ENCODE measurements around the gene ATP1A2. TPM values are rescaled to one million over a fixed set of nuclear protein-coding genes. Genes with fewer than 3 reads are reported as not detected.

The ATP1A2 gene
- total RNA-seq, 1 donor from 2014 or later: 243 TPM

- DNase-seq: no peak
- intact Hi-C loops (cut with micrococcal nuclease): no loop called here
- peak; percentile 69 for ATAC-seq
Measured at GRCh38 chr1:160159846-160160245, 44.3 kb downstream of the ATP1A2 start.

GRCh38 chr1:160161965-160162705, 46.6 kb downstream of the ATP1A2 start:
- no peak for DNase-seq
- intact Hi-C loops (cut with micrococcal nuclease): no loop called here

GRCh38 chr1:160162931-160163330, 47.4 kb downstream of the ATP1A2 start:
- DNase-seq: no peak
- intact Hi-C loops (cut with micrococcal nuclease): no loop called here
- ATAC-seq: no peak

More at GRCh38 chr1:160161965-160162705, 46.6 kb downstream of the ATP1A2 start:
- ATAC-seq: peak; percentile 68

GRCh38 chr1:160163615-160164014, 48.1 kb downstream of the ATP1A2 start:
- intact Hi-C loops (cut with micrococcal nuclease): no loop called here
- DNase-seq (no peak), ATAC-seq (no peak)

GRCh38 chr1:160164121-160164520, 48.6 kb downstream of the ATP1A2 start:
- no peak for DNase-seq
- ATAC-seq: no peak
- intact Hi-C loops (cut with micrococcal nuclease): no loop called here

GRCh38 chr1:160166166-160166868, 50.8 kb downstream of the ATP1A2 start:
- ATAC-seq (no peak), DNase-seq (no peak)
- intact Hi-C loops (cut with micrococcal nuclease): no loop called here

- ATAC-seq (no peak), DNase-seq (no peak)
- intact Hi-C loops (cut with micrococcal nuclease): no loop called here
Measured at GRCh38 chr1:160167056-160167455, 51.5 kb downstream of the ATP1A2 start.

GRCh38 chr1:160167580-160167979, 52.0 kb downstream of the ATP1A2 start:
- no peak for DNase-seq
- intact Hi-C loops (cut with micrococcal nuclease): no loop called here
- no peak for ATAC-seq

- intact Hi-C loops (cut with micrococcal nuclease): no loop called here
- no peak for ATAC-seq
- no peak for DNase-seq
Measured at GRCh38 chr1:160168016-160168415, 52.5 kb downstream of the ATP1A2 start.

- ATAC-seq (no peak), DNase-seq (no peak)
- intact Hi-C loops (cut with micrococcal nuclease): no loop called here
Measured at GRCh38 chr1:160168609-160169369, 53.2 kb downstream of the ATP1A2 start.

GRCh38 chr1:160169553-160170399, 54.2 kb downstream of the ATP1A2 start:
- DNase-seq (no peak), ATAC-seq (no peak)
- intact Hi-C loops (cut with micrococcal nuclease): no loop called here

- no peak for DNase-seq
- intact Hi-C loops (cut with micrococcal nuclease): no loop called here
- ATAC-seq: no peak
Measured at GRCh38 chr1:160171354-160171753, 55.8 kb downstream of the ATP1A2 start.

- ATAC-seq (no peak), DNase-seq (no peak)
- intact Hi-C loops (cut with micrococcal nuclease): no loop called here
Measured at GRCh38 chr1:160171980-160172379, 56.4 kb downstream of the ATP1A2 start.

GRCh38 chr1:160177231-160177630, 61.7 kb downstream of the ATP1A2 start:
- ATAC-seq: no peak
- no peak for DNase-seq
- intact Hi-C loops (cut with micrococcal nuclease): no loop called here

GRCh38 chr1:160177667-160178066, 62.1 kb downstream of the ATP1A2 start:
- no peak for DNase-seq
- no peak for ATAC-seq
- intact Hi-C loops (cut with micrococcal nuclease): no loop called here

- intact Hi-C loops (cut with micrococcal nuclease): no loop called here
- DNase-seq: no peak
- ATAC-seq: no peak
Measured at GRCh38 chr1:160178731-160179130, 63.2 kb downstream of the ATP1A2 start.

GRCh38 chr1:160179336-160179735, 63.8 kb downstream of the ATP1A2 start:
- intact Hi-C loops (cut with micrococcal nuclease): no loop called here
- DNase-seq: no peak
- no peak for ATAC-seq

- DNase-seq (no peak), ATAC-seq (no peak)
- intact Hi-C loops (cut with micrococcal nuclease): no loop called here
Measured at GRCh38 chr1:160186246-160186645, 70.7 kb downstream of the ATP1A2 start.

GRCh38 chr1:160186729-160187128, 71.2 kb downstream of the ATP1A2 start:
- ATAC-seq: no peak
- no peak for DNase-seq
- intact Hi-C loops (cut with micrococcal nuclease): no loop called here
